Activated CD4-positive, alpha-beta T cell treated with anti-CD3 and anti-CD28 coated beads for 4 hours (primary cell): ENCODE measurements around the gene ADGRE1.

Experiments used
- DNase-seq, 2 donors: peaks; one replicate each; pipeline ENCODE4 v3.0.0-alpha.2; 2020

The ADGRE1 gene

GRCh38 chr19:6958791-6959190, 71.4 kb downstream of the ADGRE1 start:
- DNase-seq, result no peak

DNA sequence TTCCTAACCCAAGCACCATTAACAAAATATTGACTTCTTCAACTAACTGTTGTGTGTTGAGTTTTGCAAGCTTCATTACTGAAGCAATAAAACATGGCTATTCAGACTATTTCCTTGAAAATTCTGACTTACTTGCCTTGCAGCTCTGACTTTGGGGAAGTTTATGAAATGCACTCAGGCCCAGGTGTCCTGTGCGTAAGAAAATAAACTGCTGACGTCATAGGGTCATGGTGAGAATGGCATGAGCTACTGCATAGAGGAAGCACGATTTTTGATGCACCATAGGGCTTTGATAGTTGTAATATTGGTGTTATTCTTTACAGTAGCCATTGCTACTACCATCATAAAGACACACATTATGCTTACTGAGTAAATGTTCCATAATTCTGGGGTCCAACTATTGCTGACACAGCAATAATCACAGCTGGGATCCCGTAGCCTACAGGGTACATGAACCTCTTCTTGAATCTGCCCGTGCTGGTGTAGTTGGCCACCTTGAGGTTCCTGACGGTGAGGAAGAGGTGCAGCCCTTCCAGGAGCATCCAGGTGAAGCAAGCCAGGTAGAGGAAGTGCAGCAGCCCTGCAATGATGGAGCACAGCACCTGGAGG, 76.0 kb downstream of the ADGRE1 start:
- no peak for DNase-seq

- DNase-seq, result peak; percentile 15 to 54
Measured at GRCh38 chr19:6963937-6964336, 76.6 kb downstream of the ADGRE1 start.

- DNase-seq, result no peak
Measured at GRCh38 chr19:6967967-6968366, 80.6 kb downstream of the ADGRE1 start.

DNA sequence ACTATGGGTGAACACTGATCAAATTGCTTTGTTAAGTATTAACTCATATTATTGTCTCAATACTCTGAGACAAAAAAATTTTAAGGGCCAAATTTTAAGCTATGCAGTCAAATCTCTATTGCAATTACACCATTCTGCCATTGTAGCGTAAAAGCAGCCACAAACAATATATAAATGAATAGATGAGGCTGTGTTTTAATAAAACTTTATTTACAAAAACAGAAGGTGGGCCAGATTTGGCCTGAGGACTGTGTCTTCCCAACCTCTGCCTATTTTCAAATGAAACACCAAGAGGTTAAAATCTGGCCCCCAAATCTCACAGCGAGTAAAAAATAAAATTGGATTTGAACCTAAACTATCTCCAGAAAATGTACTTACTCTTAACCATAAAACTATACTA, 82.1 kb downstream of the ADGRE1 start:
- no peak for DNase-seq

DNA sequence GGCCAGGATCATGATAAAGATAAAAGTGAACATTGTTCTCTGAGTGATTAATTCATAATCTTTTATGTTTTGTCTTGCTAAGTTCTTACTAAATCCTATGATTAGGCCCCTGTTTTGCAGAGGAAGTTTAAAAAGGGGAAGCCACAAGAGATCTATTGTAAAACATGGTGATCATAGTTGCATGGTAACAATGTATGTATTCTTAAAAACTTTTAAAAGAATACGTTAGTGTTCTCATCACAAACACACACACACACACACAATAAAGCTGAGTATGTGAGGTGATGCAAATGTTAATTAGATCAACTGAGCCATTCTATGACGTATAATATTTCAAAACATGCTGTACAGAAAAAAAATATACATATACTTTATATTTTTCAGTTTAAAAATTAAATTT, 82.6 kb downstream of the ADGRE1 start:
- no peak for DNase-seq

DNA sequence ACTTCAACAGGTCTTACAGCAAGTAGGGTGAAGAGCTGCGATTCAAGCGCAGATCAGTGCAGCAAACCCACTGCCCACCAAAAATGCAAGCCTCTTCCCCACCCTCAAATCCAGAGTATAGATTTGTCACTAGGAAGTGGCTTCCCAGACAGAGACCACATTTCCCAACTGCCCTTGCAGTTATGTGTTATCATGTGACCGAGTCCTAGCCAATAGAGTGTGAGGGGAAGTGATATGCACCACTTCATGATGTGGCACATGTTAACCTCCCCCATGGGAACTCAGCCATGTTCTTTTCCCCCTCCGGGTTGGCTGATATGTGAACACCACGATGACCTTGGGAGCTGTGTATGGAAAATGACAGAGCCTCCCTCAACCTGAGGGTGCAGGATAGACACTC, 83.1 kb downstream of the ADGRE1 start:
- DNase-seq, result no peak

DNA sequence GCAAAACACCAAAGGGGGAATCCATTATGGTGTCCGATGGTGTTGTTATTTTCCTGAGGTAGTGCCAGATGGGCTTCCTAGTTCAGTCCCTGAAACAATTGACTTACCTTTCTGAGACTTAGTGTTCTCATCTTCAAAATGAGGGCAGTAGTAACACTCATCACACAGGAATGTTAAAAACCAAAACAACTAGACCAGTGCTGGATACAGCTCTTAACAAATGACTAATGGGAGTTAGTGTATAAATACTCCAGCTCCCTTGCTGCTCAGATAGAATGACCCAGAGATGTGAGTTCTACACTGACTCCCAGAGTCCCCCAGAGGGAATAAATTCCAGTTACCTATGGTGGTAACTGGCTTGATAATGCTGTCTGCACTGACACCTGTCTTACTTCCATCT, 84.0 kb downstream of the ADGRE1 start:
- DNase-seq, result no peak

DNA sequence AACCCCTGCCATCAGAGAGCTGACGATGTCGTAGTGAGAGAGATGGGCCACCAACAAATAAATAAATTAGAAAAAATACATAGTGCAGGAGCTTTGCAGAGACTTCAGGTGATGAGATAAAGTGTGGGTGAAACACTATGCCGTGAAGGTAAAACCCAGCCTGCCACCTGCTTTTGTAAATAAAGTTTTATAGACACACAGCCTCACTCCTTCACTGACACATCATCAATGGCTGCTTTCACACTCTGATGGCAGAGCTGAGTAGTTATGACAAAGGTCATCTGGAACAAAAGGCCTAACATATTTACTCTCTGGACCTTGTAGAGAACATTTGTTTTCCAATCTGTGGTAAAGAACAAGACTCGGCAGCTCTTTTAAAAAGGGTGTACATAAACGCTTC, 88.8 kb downstream of the ADGRE1 start:
- DNase-seq, result no peak

- DNase-seq, result no peak
Measured at GRCh38 chr19:6979399-6979798, 92.0 kb downstream of the ADGRE1 start.

DNA sequence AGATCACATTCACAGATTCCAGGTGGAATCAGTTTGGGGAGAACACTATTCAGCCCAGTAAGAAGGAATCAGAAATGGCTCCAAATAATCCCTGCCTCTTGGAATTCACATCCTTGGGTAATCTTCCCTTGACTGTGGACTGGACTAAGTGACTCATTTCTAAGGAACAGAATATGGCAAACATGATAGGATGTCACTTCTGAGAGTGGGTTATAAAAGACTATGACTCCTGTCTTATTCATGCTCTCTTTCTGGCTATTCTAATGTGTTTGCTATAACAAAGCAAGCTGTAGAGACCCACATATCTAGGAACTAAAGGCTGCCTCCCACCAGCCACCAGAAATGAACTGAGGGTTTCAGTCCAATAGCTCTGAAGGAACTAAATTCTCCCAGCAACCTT, 96.1 kb downstream of the ADGRE1 start:
- no peak for DNase-seq

GRCh38 chr19:6987850-6988249, 100.5 kb downstream of the ADGRE1 start:
- no peak for DNase-seq

DNA sequence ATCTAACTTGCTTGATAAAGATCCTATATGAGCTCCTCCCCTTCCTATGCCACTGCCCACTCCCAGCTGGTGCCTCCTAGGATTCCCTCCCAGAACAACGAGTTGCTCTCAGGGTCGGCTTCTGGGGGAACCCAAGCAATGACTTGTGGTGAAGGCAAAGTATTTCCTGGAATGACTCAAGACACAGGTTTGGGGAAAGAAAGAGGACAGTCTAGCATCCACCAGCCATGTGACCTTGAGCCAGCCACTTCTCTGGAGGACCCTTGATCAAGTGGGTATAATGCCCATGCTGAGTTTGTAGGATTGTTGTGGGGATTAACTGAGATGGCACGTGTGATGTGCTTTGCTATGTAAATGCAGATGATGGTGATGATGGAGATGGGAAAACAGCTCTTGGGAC, 100.9 kb downstream of the ADGRE1 start:
- DNase-seq, result no peak
